Astrocyte (in vitro differentiated cells and primary cell): ENCODE results near the gene DOK7. TPM values are rescaled to one million over a fixed set of nuclear protein-coding genes. Genes with fewer than 3 reads are reported as not detected.

ENCODE experiments used
- DNase-seq: peaks from one replicate; pipeline ENCODE4 v3.0.0-alpha.2; 2010; ENCODE audit warnings: low read depth
- FAIRE-seq: peaks from 2 replicates; lab custom pipeline; 2011; peaks lifted over from hg19 to GRCh38; lab: Jason Lieb, UNC
- H2AFZ ChIP-seq: 2 replicates; pipeline ENCODE4 v1.6.0; 2012; ENCODE audit warnings: low read depth, low read length, inconsistent platforms
- H3K27ac ChIP-seq: 2 replicates; pipeline ENCODE4 v1.5.1; 2011; ENCODE audit warnings: low read depth, low read length, inconsistent platforms
- H3K27me3 ChIP-seq: 2 replicates; pipeline ENCODE4 v1.6.0; 2011; ENCODE audit warnings: low read length, inconsistent platforms; ENCODE audit not compliant: insufficient read depth
- H3K36me3 ChIP-seq: 2 replicates; pipeline ENCODE4 v1.5.1; 2011; ENCODE audit warnings: low read length, inconsistent platforms; ENCODE audit not compliant: insufficient read depth
- H3K4me1 ChIP-seq: 2 replicates; pipeline ENCODE4 v1.5.1; 2011; ENCODE audit warnings: low read length, inconsistent platforms; ENCODE audit not compliant: insufficient read depth
- H3K4me2 ChIP-seq: 2 replicates; pipeline ENCODE4 v1.6.0; 2012; ENCODE audit warnings: low read length, inconsistent platforms
- H3K4me3 ChIP-seq: 2 replicates; pipeline ENCODE4 v1.5.1; 2011; ENCODE audit warnings: low read depth, mild to moderate bottlenecking, low read length, inconsistent platforms; ENCODE audit not compliant: insufficient read depth
- H3K79me2 ChIP-seq: 2 replicates; pipeline ENCODE4 v1.6.0; 2012; ENCODE audit warnings: mild to moderate bottlenecking, low read length, inconsistent platforms; ENCODE audit not compliant: insufficient read depth
- H3K9ac ChIP-seq: 2 replicates; pipeline ENCODE4 v1.6.0; 2012; ENCODE audit warnings: mild to moderate bottlenecking, low read length, inconsistent platforms
- H3K9me3 ChIP-seq: 2 replicates; pipeline ENCODE4 v1.5.1; 2012; ENCODE audit warnings: low read depth, mild to moderate bottlenecking, low read length, inconsistent platforms; ENCODE audit not compliant: insufficient read depth
- H4K20me1 ChIP-seq: 2 replicates; pipeline ENCODE4 v1.6.0; 2012; ENCODE audit warnings: low read length, inconsistent platforms; ENCODE audit not compliant: insufficient read depth
- H3K27ac Mint-ChIP-seq: one replicate; pipeline ENCODE4 v1.8.0; 2021; ENCODE audit warnings: mild to moderate bottlenecking, mixed read lengths; ENCODE audit not compliant: unreplicated experiment
- H3K27me3 Mint-ChIP-seq: one replicate; pipeline ENCODE4 v1.8.0; 2021; ENCODE audit warnings: low read depth, mixed read lengths; ENCODE audit not compliant: unreplicated experiment
- H3K36me3 Mint-ChIP-seq: one replicate; pipeline ENCODE4 v1.8.0; 2021; ENCODE audit warnings: low read depth, mixed read lengths; ENCODE audit not compliant: unreplicated experiment
- H3K4me1 Mint-ChIP-seq: one replicate; pipeline ENCODE4 v1.8.0; 2021; ENCODE audit warnings: low read depth, mixed read lengths; ENCODE audit not compliant: unreplicated experiment
- H3K4me3 Mint-ChIP-seq: one replicate; pipeline ENCODE4 v1.8.0; 2021; ENCODE audit warnings: mild to moderate bottlenecking, moderate library complexity, mixed read lengths; ENCODE audit not compliant: unreplicated experiment
- H3K9me3 Mint-ChIP-seq: one replicate; pipeline ENCODE4 v1.8.0; 2021; ENCODE audit warnings: mild to moderate bottlenecking, mixed read lengths; ENCODE audit not compliant: unreplicated experiment
- CTCF ChIP-seq: IDR thresholded peaks from 2 replicates; pipeline ENCODE4 v1.5.1; 2011; ENCODE audit warnings: low read depth, mild to moderate bottlenecking, inconsistent platforms, low read length, moderate library complexity; ENCODE audit not compliant: insufficient read depth
- EZH2 ChIP-seq: IDR thresholded peaks from 2 replicates; pipeline ENCODE4 v1.6.1; 2012; ENCODE audit warnings: mild to moderate bottlenecking, low read length, inconsistent platforms; ENCODE audit not compliant: insufficient read depth
- total RNA-seq: library from RNA; stranded (reverse); gene quantifications from 2 replicates; pipeline ENCODE4 v1.2.1, GENCODE V29; 2021

DOK7 gene
- total RNA-seq, 1 donor from 2014 or later: not detected

GRCh38 chr4:3500634-3501101, 37.6 kb downstream of the DOK7 start:
- Histone ChIP-seq H3K9ac (no peak overlapping the region), H3K4me2 (no peak overlapping the region), H3K36me3 (no peaks in the 10 kb centered on the region), H3K4me3 (no peak overlapping the region), H3K79me2 (peaks cover 20% of the 10 kb centered on the region), H2AFZ (no peak overlapping the region), H3K27ac (no peak overlapping the region), H3K4me1 (no peaks in the 10 kb centered on the region), H3K27me3 (no peaks in the 10 kb centered on the region), H3K9me3 (no peaks in the 10 kb centered on the region), H4K20me1 (peaks cover 55% of the 10 kb centered on the region)
- Mint-ChIP-seq H3K4me1 (no peaks in the 10 kb centered on the region), H3K27ac (no peak overlapping the region), H3K4me3 (no peak overlapping the region), H3K36me3 (peaks cover 5% of the 10 kb centered on the region), H3K9me3 (no peaks in the 10 kb centered on the region), H3K27me3 (no peaks in the 10 kb centered on the region)
- no peak for DNase-seq
- no peak for TF ChIP-seq CTCF
- TF ChIP-seq EZH2: no peak
- no peak for FAIRE-seq

GRCh38 chr4:3501126-3501824, 38.2 kb downstream of the DOK7 start:
- no peak for DNase-seq
- H3K27ac ChIP-seq: no peak overlapping the region
- no peak overlapping the region for H2AFZ ChIP-seq
- H3K9ac ChIP-seq: no peak overlapping the region
- peaks cover 56% of the 10 kb centered on the region for H4K20me1 ChIP-seq
- H3K4me1 ChIP-seq: no peaks in the 10 kb centered on the region
- no peaks in the 10 kb centered on the region for H3K27me3 ChIP-seq
- Mint-ChIP-seq H3K36me3 (peaks cover 5% of the 10 kb centered on the region), H3K27ac (no peak overlapping the region), H3K9me3 (no peaks in the 10 kb centered on the region), H3K4me1 (no peaks in the 10 kb centered on the region), H3K27me3 (no peaks in the 10 kb centered on the region), H3K4me3 (no peak overlapping the region)
- no peak for TF ChIP-seq EZH2
- no peak for TF ChIP-seq CTCF
- H3K79me2 ChIP-seq: peaks cover 20% of the 10 kb centered on the region
- H3K9me3 ChIP-seq: no peaks in the 10 kb centered on the region
- H3K36me3 ChIP-seq: no peaks in the 10 kb centered on the region
- no peak overlapping the region for H3K4me2 ChIP-seq
- no peak for FAIRE-seq
- no peak overlapping the region for H3K4me3 ChIP-seq

- TF ChIP-seq EZH2: no peak
- TF ChIP-seq CTCF: no peak
- peaks cover 23% of the 10 kb centered on the region for H3K79me2 ChIP-seq
- Mint-ChIP-seq H3K27me3 (no peaks in the 10 kb centered on the region), H3K4me3 (no peak overlapping the region), H3K9me3 (no peaks in the 10 kb centered on the region), H3K36me3 (peaks cover 8% of the 10 kb centered on the region), H3K27ac (no peak overlapping the region), H3K4me1 (no peaks in the 10 kb centered on the region)
- H3K36me3 ChIP-seq: no peaks in the 10 kb centered on the region
- no peaks in the 10 kb centered on the region for H3K27me3 ChIP-seq
- no peak overlapping the region for H2AFZ ChIP-seq
- DNase-seq (no peak), FAIRE-seq (no peak)
- no peak overlapping the region for H3K9ac ChIP-seq
- H3K4me1 ChIP-seq: no peaks in the 10 kb centered on the region
- H3K9me3 ChIP-seq: no peaks in the 10 kb centered on the region
- no peak overlapping the region for H3K27ac ChIP-seq
- no peak overlapping the region for H3K4me3 ChIP-seq
- H3K4me2 ChIP-seq: no peak overlapping the region
- peaks cover 56% of the 10 kb centered on the region for H4K20me1 ChIP-seq
Observed at GRCh38 chr4:3501825-3502425, 38.8 kb downstream of the DOK7 start.
